Left ventricle myocardium inferior (tissue), 1 donor: Measurements from ENCODE around the gene ZP4. TPM values are rescaled to one million over a fixed set of nuclear protein-coding genes. Genes with fewer than 3 reads are reported as not detected.

Experiments
- DNase-seq: peaks from one replicate; pipeline ENCODE4 v3.0.0-alpha.2; 2020
- H3K27ac ChIP-seq: fragments of 200-600 bp; replicated peaks from 2 replicates; pipeline ENCODE4 v1.8.0; 2021
- H3K27me3 ChIP-seq: fragments of 200-600 bp; 2 replicates; pipeline ENCODE4 v1.8.0; 2021; ENCODE audit warnings: low read depth
- H3K36me3 ChIP-seq: fragments of 200-600 bp; 2 replicates; pipeline ENCODE4 v1.8.0; 2021
- H3K4me1 ChIP-seq: fragments of 200-600 bp; 2 replicates; pipeline ENCODE4 v1.8.0; 2021
- H3K4me3 ChIP-seq: fragments of 200-600 bp; 2 replicates; pipeline ENCODE4 v1.8.0; 2021; ENCODE audit warnings: mild to moderate bottlenecking, moderate library complexity
- H3K9me3 ChIP-seq: fragments of 200-600 bp; replicated peaks from 2 replicates; pipeline ENCODE4 v1.8.0; 2021
- intact Hi-C: fragments of 100-400 bp; cut with micrococcal nuclease; formaldehyde crosslinking; loops from one replicate; pipeline ENCODE4 v1.11.0; 2022
- total RNA-seq: library from RNA; stranded (reverse); fragmentation: NEBNext Ultra II Directional; extraction: Animal tissue kit (Norgen Biotek cat#: 25700); gene quantifications from one replicate; pipeline ENCODE4 v1.2.1, GENCODE V29; 2021
- TF ChIP-seq, protein P1 (sequence below): fragments of 200-600 bp; IDR thresholded peaks from 2 replicates; pipeline ENCODE4 v1.8.0; 2021; ENCODE audit warnings: antibody characterized with exemption, mild to moderate bottlenecking, borderline replicate concordance
- donor health status: DM: no; HTN: yes; CAD: no; lungs with severe emphysema.

Gene ZP4
- total RNA-seq, 1 donor from 2014 or later, result not detected

- intact Hi-C loops, result no loop called here
- peaks cover 20% of the 10 kb centered on the region for H3K27me3 ChIP-seq
- H3K36me3 ChIP-seq, result no peaks in the 10 kb centered on the region
- no peak overlapping the region for H3K27ac ChIP-seq
- no peaks in the 10 kb centered on the region for H3K4me1 ChIP-seq
- no peaks in the 10 kb centered on the region for H3K9me3 ChIP-seq
- no peak for DNase-seq
- no peak overlapping the region for H3K4me3 ChIP-seq
- TF ChIP-seq, protein P1, sequence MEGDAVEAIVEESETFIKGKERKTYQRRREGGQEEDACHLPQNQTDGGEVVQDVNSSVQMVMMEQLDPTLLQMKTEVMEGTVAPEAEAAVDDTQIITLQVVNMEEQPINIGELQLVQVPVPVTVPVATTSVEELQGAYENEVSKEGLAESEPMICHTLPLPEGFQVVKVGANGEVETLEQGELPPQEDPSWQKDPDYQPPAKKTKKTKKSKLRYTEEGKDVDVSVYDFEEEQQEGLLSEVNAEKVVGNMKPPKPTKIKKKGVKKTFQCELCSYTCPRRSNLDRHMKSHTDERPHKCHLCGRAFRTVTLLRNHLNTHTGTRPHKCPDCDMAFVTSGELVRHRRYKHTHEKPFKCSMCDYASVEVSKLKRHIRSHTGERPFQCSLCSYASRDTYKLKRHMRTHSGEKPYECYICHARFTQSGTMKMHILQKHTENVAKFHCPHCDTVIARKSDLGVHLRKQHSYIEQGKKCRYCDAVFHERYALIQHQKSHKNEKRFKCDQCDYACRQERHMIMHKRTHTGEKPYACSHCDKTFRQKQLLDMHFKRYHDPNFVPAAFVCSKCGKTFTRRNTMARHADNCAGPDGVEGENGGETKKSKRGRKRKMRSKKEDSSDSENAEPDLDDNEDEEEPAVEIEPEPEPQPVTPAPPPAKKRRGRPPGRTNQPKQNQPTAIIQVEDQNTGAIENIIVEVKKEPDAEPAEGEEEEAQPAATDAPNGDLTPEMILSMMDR, result no peak
Measured at GRCh38 chr1:237891266-237891665, 544 bp upstream of the ZP4 start.

- Histone ChIP-seq H3K9me3 (no peaks in the 10 kb centered on the region), H3K27ac (no peak overlapping the region), H3K27me3 (peaks cover 20% of the 10 kb centered on the region), H3K4me3 (no peak overlapping the region), H3K4me1 (no peaks in the 10 kb centered on the region), H3K36me3 (no peaks in the 10 kb centered on the region)
- DNase-seq, result no peak
- TF ChIP-seq, protein P1, result no peak
- intact Hi-C loops, result no loop called here
Measured at GRCh38 chr1:237890416-237890815, 306 bp downstream of the ZP4 start.

GRCh38 chr1:237888143-237888542, 2.6 kb downstream of the ZP4 start:
- Histone ChIP-seq H3K36me3 (no peaks in the 10 kb centered on the region), H3K27me3 (peaks cover 20% of the 10 kb centered on the region), H3K9me3 (no peaks in the 10 kb centered on the region), H3K27ac (no peak overlapping the region), H3K4me1 (no peaks in the 10 kb centered on the region), H3K4me3 (no peak overlapping the region)
- intact Hi-C loops, result no loop called here
- TF ChIP-seq, protein P1, result no peak
- no peak for DNase-seq

DNA sequence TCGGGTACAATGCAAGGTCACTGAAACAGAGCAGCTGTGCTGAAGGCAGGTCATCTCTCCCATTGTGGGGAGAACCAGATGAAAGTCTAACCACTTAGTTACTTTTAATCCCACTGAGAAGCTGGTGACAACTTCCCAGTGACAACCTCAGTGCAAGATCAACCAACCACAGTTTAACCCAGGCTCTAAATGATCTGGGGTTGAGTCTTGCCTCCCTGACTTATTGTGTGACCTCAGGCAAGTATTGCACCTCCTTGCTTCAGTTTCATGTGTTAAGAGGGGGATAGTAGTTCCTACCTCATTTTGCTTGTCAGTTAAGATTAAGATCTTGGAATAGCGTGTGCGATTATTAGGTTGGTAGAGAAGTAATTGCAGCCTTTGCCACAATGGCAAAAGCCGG, 3.2 kb downstream of the ZP4 start:
- no peaks in the 10 kb centered on the region for H3K9me3 ChIP-seq
- no peak overlapping the region for H3K27ac ChIP-seq
- no peaks in the 10 kb centered on the region for H3K36me3 ChIP-seq
- DNase-seq, result no peak
- H3K27me3 ChIP-seq, result peaks cover 14% of the 10 kb centered on the region
- TF ChIP-seq, protein P1, result no peak
- H3K4me1 ChIP-seq, result no peaks in the 10 kb centered on the region
- intact Hi-C loops, result no loop called here
- no peak overlapping the region for H3K4me3 ChIP-seq

- no peak for DNase-seq
- intact Hi-C loops, result no loop called here
Measured at GRCh38 chr1:237884237-237884636, 6.5 kb downstream of the ZP4 start.

More at GRCh38 chr1:237884237-237884636, 6.5 kb downstream of the ZP4 start:
- Histone ChIP-seq H3K4me1 (no peaks in the 10 kb centered on the region), H3K4me3 (no peak overlapping the region), H3K9me3 (no peaks in the 10 kb centered on the region), H3K27ac (no peak overlapping the region), H3K36me3 (no peaks in the 10 kb centered on the region), H3K27me3 (peaks cover 7% of the 10 kb centered on the region)
- TF ChIP-seq, protein P1, result no peak
